T-helper 1 cell treated with Interleukin-12 subunit alpha and Interleukin-12 subunit beta and Interleukin-4 antibody, amounts not matched to agents 30 μg/mL and 1 μg/mL, for 36 hours (primary cell): Measurements from ENCODE around the gene PSD2.
"Not testable (repeated sequence)": the region's sequence is repeated elsewhere in the genome, so short reads cannot be mapped to it uniquely, and the experiment has no call there.

Experiments
- H3K27ac Mint-ChIP-seq: one replicate; pipeline ENCODE4 v1.8.0; 2021; ENCODE audit warnings: mild to moderate bottlenecking, mixed read lengths
- H3K27me3 Mint-ChIP-seq: one replicate; pipeline ENCODE4 v1.8.0; 2021; ENCODE audit warnings: low read depth, mixed read lengths
- H3K36me3 Mint-ChIP-seq: one replicate; pipeline ENCODE4 v1.8.0; 2021; ENCODE audit warnings: low read depth, mixed read lengths
- H3K4me1 Mint-ChIP-seq: one replicate; pipeline ENCODE4 v1.8.0; 2021; ENCODE audit warnings: low read depth, mixed read lengths
- H3K4me3 Mint-ChIP-seq: one replicate; pipeline ENCODE4 v1.8.0; 2021; ENCODE audit warnings: mild to moderate bottlenecking, moderate library complexity, mixed read lengths
- H3K9me3 Mint-ChIP-seq: one replicate; pipeline ENCODE4 v1.8.0; 2021; ENCODE audit warnings: mixed read lengths

The PSD2 gene

DNA sequence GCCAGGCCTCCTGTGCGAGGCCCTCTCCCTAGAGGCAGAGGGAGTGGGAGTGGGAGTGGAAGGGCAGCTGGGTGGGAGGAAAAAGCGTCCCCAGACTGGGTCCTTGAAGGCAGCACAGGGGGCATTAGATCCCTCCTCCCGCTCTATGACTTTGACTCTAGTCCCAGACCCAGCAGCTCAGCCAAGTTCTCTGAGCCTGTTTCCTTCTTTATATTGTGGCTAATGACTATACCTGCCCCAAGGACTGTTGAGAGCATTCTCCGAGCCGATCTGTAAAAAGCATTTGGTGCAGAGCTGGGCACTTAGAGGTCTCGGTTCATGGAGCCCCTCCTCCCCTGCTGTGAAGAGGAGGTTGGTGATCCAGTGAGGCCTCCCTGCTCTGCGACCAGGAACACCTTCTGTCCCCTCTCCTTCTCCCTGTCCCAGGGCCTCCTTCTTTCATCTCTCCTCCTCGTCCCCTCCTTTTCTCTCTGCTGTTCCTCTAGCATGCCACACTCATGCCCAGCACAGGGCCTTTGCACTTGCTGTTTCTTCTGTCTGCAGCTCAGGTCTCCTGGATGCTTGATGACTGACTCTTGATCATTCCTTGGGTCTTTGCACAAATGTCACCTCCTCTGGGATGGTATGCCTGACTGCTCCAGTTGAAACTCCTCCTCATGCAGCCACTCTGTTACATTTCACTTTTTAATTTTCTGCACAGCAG is 23.4 kb upstream of the PSD2 start:
- Mint-ChIP-seq H3K4me1 (no peaks in the 10 kb centered on the region), H3K4me3 (no peak overlapping the region), H3K27ac (no peak overlapping the region), H3K36me3 (no peaks in the 10 kb centered on the region), H3K9me3 (no peaks in the 10 kb centered on the region), H3K27me3 (peaks cover 17% of the 10 kb centered on the region)

DNA sequence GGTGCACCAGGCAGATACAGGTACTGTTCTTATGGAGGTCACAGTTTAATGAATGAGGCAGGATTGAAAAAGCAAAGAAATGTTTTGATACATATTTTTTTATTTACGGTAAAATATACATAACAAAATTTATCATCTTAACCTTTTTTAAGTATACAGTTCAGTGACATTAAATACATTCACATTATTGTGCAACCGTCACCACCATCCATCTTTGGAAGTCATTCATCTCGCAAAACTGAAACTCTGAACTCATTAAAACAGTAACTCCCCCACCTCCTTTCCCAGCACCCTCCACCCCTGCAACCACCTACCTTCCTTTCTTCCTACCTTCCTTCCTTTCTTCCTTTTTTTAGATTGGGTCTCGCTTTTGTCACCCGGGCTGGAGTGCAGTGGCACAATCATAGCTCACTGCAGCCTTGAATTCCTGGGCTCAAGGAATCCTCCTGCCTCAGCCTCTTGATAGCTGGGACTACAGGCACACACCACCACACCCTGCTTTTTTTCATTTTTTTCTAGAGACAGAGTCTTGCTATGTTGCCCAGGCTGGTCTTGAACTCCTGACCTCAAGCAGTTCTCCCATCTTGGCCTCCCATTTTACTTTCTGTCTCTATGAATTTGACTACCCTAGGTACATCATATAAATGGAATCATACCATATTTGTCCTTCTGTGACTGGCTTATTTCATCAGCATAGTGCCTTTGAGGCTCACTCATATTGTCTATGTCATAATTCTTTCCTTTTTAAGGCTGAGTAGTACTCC is 22.5 kb upstream of the PSD2 start:
- H3K36me3 Mint-ChIP-seq, result no peaks in the 10 kb centered on the region
- H3K4me3 Mint-ChIP-seq, result no peak overlapping the region
- H3K4me1 Mint-ChIP-seq, result no peaks in the 10 kb centered on the region
- no peaks in the 10 kb centered on the region for H3K9me3 Mint-ChIP-seq
- no peak overlapping the region for H3K27ac Mint-ChIP-seq
- H3K27me3 Mint-ChIP-seq, result peaks cover 19% of the 10 kb centered on the region

DNA sequence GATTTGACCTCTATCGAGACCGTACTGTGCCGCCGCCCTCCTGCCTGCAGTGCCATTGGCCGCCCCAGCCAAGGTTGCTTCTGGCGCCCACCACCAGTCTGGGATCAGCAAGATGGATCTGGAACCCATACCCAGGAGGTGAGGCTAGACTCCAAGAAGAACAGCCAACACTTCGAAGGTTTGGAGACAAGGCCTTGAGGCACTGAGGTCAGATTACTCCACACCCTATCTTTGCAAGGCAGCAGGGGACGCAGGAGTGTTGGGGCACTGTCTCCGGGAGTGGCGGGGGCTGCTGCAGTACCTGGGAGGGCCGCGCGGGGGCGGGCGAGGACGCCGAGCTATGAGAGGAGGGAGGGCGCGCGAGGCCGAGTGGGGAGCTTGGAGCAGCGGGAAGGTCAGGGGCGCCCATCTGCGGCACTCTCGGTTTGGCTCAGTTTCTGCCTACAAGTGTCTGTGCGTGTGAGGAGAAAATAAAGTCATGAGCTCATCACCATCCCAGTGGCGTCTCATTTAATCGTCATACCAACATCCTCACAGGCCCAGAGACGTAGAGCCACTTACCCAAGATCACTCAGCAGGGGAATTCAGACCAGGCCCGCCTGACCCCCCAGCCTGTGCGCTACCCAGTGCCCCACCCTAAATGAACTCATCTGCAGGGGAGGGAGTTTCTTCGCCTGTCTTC is 20.5 kb upstream of the PSD2 start:
- Mint-ChIP-seq H3K4me3 (no peak overlapping the region), H3K36me3 (no peaks in the 10 kb centered on the region), H3K27ac (no peak overlapping the region), H3K9me3 (no peaks in the 10 kb centered on the region), H3K4me1 (no peaks in the 10 kb centered on the region), H3K27me3 (peaks cover 19% of the 10 kb centered on the region)

DNA sequence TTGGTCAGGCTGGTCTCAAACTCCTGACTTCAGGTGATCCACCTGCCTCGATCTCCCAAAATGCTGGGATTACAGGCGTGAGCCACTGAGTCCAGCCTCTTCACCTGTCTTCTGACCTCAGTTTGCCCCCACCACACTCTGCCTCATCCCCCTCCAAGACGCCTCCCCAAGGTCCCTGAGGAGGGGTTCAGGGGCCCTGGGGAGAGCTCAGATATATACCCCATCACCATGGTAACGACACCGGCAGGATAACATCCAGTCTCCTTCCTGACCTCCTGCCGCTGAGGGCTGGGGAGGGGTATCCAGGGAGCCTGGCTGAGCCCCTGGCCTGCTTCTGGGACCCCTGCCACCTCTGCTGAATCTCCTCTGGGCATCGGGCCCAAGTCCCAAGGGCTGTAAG is 19.7 kb upstream of the PSD2 start:
- Mint-ChIP-seq H3K36me3 (no peaks in the 10 kb centered on the region), H3K27me3 (peaks cover 26% of the 10 kb centered on the region), H3K9me3 (no peaks in the 10 kb centered on the region), H3K4me1 (no peaks in the 10 kb centered on the region), H3K27ac (no peak overlapping the region), H3K4me3 (no peak overlapping the region)

DNA sequence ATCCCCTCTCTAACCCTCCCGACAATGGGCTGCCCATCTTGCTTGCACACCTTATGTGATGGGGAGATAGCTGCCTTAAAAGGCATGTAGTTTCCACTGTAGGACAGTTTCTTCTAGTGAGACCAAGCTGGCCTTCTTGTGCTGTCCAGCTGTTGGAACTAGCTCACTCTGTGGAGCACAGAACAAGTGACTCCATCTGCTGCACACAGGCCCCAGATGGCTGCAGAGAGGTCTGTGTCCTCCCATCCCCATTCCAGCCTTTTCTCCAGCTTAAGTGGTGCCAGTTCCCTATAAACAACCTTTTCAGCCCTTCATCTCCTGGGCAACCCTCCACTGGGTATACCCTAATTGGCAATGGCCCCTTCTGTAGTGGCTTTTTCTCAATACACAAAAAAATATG is 18.7 kb upstream of the PSD2 start:
- Mint-ChIP-seq H3K36me3 (no peaks in the 10 kb centered on the region), H3K27me3 (peaks cover 28% of the 10 kb centered on the region), H3K4me3 (no peak overlapping the region), H3K9me3 (no peaks in the 10 kb centered on the region), H3K4me1 (no peaks in the 10 kb centered on the region), H3K27ac (no peak overlapping the region)

DNA sequence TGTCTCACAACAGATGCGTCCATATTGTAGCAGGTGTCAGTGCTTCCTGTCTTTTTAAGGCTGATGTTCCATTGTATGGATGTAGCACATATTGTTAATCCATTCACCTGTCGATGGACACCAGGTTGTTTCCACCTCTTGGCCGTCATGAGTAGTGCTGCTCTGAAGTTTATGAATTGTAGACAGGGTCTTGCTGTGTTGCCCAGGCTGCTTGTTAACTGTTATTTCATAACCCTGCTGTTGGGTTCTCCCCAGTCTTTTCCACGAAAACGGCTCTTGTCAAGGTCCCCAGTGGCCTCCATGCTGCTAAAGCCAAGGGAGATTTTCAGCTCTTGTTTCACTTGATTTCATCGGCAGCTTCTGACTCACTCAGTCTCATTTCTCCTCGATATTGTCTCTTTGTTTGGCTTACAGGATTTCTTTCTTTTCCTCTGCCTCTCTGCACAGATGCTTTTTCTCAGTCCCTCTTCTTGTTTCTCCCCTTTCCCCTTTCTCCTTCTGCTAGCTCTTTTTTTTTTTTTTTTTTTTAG is 12.1 kb upstream of the PSD2 start:
- peaks cover 3% of the 10 kb centered on the region for H3K4me1 Mint-ChIP-seq
- H3K27me3 Mint-ChIP-seq, result peaks cover 35% of the 10 kb centered on the region
- no peaks in the 10 kb centered on the region for H3K36me3 Mint-ChIP-seq
- no peak overlapping the region for H3K4me3 Mint-ChIP-seq
- H3K27ac Mint-ChIP-seq, result no peak overlapping the region
- H3K9me3 Mint-ChIP-seq, result no peaks in the 10 kb centered on the region

DNA sequence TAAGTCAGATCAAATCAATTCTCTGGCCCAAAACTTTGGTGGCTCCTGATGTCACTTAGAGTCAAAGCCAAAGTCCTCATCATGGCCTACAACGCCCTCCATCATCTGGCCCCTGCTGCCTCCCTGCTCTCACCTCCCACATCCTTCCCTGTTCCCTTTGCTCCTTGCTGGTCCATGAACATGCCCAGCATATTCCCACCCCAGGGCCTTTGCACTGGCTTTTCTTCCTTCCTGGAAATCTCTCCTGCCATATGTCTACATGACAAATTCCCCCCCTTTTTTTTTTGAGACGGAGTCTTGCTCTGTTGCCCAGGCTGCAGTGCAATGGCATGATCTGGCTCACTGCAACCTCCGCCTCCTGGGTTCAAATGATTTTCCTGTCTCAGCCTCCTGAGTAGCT is 11.1 kb upstream of the PSD2 start:
- H3K9me3 Mint-ChIP-seq, result no peaks in the 10 kb centered on the region
- H3K27me3 Mint-ChIP-seq, result peaks cover 41% of the 10 kb centered on the region
- peaks cover 3% of the 10 kb centered on the region for H3K4me1 Mint-ChIP-seq
- no peaks in the 10 kb centered on the region for H3K36me3 Mint-ChIP-seq
- no peak overlapping the region for H3K27ac Mint-ChIP-seq
- H3K4me3 Mint-ChIP-seq, result no peak overlapping the region

DNA sequence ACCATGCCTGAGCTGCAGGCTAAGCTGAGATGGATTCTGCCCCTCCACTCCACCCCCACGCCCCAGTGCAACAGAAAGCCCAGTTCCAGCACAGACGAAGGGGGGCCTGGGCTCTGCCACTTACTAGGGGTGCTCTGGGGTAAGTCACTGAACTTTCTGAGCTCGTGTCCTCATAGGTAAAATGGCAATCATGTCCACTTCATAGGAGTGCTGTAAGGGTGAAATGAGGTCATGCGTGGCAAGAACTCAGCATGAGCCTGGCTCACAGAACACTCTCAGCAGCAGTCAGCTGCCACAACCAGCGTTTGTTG is 8.4 kb upstream of the PSD2 start:
- Mint-ChIP-seq H3K27ac (no peak overlapping the region), H3K36me3 (no peaks in the 10 kb centered on the region), H3K4me1 (peaks cover 3% of the 10 kb centered on the region), H3K9me3 (no peaks in the 10 kb centered on the region), H3K27me3 (peaks cover 51% of the 10 kb centered on the region), H3K4me3 (no peak overlapping the region)

DNA sequence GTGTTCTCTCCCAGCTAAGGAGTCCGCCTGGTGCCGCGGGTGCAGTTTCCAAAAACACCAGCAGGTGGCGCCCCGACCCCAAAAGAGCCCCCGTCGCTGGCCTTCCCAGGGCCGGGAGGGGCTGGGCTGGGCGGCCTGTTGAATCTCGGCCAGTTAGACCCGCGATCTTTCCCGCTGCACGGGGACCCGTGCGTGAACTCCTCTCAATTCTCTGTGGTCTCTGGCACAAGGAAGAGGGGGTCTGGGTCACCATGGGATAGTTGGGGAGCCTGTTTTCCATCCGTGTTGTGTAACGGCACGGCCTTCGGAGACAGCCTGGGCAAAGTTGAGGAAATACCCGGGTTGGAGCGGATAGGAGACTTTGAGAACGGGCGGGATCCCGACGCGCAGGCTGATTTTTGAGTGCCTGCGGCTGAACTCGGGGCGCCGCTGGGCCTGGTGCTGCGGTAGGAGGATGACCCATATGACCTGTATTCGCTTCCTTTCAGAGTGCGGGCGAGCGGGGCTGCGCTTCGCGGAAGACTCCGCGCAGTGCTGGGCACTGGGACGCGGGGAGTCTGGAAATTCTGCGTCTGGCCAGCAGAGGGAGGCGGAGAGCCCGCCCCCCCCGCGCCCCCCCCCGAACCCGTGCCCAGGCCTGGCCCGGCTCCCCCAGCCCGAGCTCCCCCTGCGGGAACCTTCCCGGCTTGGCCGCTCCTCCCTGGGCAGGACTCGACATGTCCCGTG is 7.9 kb upstream of the PSD2 start:
- H3K36me3 Mint-ChIP-seq, result no peaks in the 10 kb centered on the region
- H3K9me3 Mint-ChIP-seq, result no peaks in the 10 kb centered on the region
- peaks cover 3% of the 10 kb centered on the region for H3K4me1 Mint-ChIP-seq
- H3K27me3 Mint-ChIP-seq, result peaks cover 55% of the 10 kb centered on the region
- H3K4me3 Mint-ChIP-seq, result peak overlapping the region; percentile 75
- no peak overlapping the region for H3K27ac Mint-ChIP-seq

DNA sequence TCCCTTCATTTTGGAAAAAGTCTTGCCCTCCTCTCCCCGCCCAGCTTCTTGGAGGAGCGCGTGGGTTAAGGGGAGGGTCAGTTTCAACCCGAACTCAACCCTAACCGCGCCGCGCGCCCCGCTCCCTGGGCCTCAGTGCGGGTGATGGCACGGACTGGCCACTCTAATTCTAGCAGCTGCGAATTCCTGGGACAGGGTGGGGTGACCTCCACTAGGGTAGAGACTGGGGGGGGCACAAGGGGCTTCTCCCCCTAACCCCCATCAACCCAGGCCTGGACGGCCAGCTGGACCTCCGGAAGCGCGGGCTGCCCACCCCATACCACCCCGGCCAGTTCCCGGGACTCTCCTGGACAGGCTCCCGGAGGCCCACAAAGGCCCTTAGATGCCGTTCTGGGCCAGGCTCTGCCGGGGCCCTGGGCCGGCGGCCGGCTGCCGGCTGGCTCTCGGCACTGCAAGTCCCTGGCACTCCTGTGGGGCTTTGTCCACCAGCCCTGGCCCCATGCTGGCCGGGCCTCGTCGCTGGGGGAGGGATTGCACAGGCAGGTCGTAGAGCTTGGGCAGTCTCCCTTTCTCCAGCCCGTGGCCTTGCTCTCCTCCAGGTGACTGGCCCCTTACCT is 7.2 kb upstream of the PSD2 start:
- Mint-ChIP-seq H3K9me3 (no peaks in the 10 kb centered on the region), H3K4me3 (peak overlapping the region; percentile 39)

DNA sequence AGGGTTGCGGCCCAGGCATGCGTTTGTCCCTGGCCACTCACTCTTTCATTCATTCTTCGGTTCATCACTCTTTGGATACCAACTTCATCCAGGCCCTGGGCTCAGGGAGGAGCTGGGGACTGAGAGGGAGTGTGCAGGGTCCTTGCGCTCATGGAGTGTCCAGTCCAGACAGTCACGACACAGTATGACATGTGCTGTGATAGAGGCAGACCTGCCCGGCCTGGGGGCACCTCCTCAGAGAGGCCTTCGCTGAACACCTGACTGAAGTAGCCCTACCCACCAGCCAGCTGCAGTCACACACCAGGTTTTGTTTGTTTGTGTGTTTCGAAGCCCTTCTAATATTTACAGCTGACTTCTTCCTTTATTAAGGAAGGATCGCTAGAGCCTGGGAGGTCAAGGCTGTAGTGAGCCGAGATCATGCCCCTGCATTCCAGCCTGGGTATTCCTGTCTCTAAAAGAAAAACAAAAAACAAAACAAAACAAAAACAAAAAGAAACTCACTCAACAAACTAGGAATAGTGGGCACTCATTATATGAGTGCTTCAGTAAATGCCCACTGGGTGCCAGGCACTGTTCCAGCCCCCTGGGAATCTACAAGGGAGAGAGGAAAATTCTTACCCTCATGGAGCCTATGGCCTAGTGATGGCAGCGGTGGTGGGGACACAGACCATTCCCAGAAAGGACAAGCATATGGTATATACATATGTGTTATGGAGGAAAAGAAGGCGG is 6.3 kb upstream of the PSD2 start:
- no peak overlapping the region for H3K27ac Mint-ChIP-seq
- H3K36me3 Mint-ChIP-seq, result no peaks in the 10 kb centered on the region
- no peaks in the 10 kb centered on the region for H3K9me3 Mint-ChIP-seq
- peaks cover 3% of the 10 kb centered on the region for H3K4me1 Mint-ChIP-seq
- H3K4me3 Mint-ChIP-seq, result peak overlapping the region; percentile 43
- peaks cover 63% of the 10 kb centered on the region for H3K27me3 Mint-ChIP-seq

More for the DNA sequence above, 7.2 kb upstream of the PSD2 start:
- Mint-ChIP-seq H3K27ac (no peak overlapping the region), H3K27me3 (peaks cover 62% of the 10 kb centered on the region), H3K36me3 (no peaks in the 10 kb centered on the region), H3K4me1 (peaks cover 3% of the 10 kb centered on the region)

DNA sequence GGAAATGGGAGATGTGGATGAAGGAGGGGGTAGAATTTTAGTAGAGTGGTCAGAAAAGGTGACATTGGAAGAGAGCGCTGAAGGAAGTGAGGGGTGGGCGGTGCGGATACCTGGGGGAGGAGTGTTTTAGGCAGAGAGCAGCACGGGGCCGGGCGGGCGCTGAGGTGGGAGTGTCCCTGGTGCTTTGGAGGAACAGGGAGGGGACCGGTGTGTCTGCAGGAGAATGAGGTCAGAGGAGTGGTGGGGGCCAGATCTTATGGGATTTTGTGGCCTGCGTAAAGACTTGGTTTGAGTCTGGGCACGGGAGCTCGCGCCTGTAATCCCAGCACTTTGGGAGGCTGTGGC is 5.8 kb upstream of the PSD2 start:
- Mint-ChIP-seq H3K27me3 (peaks cover 63% of the 10 kb centered on the region), H3K9me3 (no peaks in the 10 kb centered on the region), H3K4me1 (peaks cover 3% of the 10 kb centered on the region), H3K27ac (no peak overlapping the region), H3K4me3 (no peak overlapping the region), H3K36me3 (no peaks in the 10 kb centered on the region)

DNA sequence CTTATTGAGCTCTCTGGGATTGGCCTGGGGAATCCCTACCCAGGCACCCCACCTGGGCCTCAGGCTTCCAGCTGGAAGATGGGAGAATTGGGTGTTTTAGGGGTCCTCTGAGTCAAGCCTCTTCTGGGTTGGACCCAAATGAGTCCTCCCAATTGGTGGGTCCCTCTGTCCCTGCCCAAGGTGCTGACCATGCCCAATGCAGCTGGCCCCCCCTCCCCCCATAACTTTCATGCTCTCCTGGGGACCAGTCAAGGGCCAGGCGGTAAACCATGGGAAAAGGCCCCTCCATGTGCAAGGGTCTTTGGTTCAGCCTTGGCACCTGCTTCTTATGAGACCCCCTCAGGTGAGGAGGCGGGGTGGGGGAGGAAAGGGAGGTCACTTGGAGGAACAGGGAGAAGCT is 3.4 kb upstream of the PSD2 start:
- Mint-ChIP-seq H3K4me3 (no peak overlapping the region), H3K9me3 (no peaks in the 10 kb centered on the region), H3K27me3 (peaks cover 65% of the 10 kb centered on the region), H3K4me1 (peaks cover 3% of the 10 kb centered on the region), H3K36me3 (no peaks in the 10 kb centered on the region), H3K27ac (no peak overlapping the region)

DNA sequence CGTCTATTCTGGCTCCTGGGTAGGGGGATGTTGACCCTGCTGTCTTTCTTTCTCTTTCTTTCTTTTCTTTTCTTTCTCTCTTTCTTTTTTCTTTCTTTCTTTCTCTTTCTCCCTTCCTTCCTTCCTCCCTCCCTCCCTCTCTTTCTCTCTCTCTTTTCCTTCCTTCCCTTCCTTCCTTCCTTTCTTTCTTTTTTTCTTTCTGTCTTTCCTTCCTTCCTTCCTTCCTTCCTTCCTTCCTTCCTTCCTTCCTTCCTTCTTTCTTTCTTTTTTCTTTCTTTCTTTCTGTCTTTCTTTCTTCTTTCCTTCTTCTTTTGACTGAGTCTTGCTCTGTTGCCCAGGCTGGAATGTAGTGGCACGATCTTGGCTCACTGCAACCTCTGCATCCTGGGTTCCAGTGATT is 3.0 kb upstream of the PSD2 start:
- H3K4me3 Mint-ChIP-seq, H3K36me3 Mint-ChIP-seq, H3K27ac Mint-ChIP-seq, H3K9me3 Mint-ChIP-seq, H3K4me1 Mint-ChIP-seq: not testable (repeated sequence)
- H3K27me3 Mint-ChIP-seq, result peaks cover 70% of the 10 kb centered on the region
